Loucy (cell line): ENCODE data around the gene NEXN.

Source experiments
- H2AFZ ChIP-seq: fragments of 200-600 bp; sonication (generic); 2 replicates; pipeline ENCODE4 v1.6.0; 2016; ENCODE audit warnings: antibody characterized with exemption, mild to moderate bottlenecking, low read length, moderate library complexity
- H3F3A ChIP-seq: fragments of 200-600 bp; 2 replicates; pipeline ENCODE4 v1.6.0; 2016; ENCODE audit warnings: antibody characterized with exemption, low read depth, mild to moderate bottlenecking
- H3K27me3 ChIP-seq: fragments of 200-600 bp; sonication (generic); 2 replicates; pipeline ENCODE4 v1.6.1; 2014; ENCODE audit warnings: low read length, mild to moderate bottlenecking; ENCODE audit not compliant: insufficient read depth, poor library complexity, severe bottlenecking
- H3K36me3 ChIP-seq: fragments of 200-600 bp; sonication (generic); 2 replicates; pipeline ENCODE4 v1.6.1; 2016; ENCODE audit warnings: low read length; ENCODE audit not compliant: insufficient read depth
- H3K4me1 ChIP-seq: fragments of 200-600 bp; sonication (generic); 2 replicates; pipeline ENCODE4 v1.5.1; 2014; ENCODE audit warnings: low read length, mild to moderate bottlenecking; ENCODE audit not compliant: insufficient read depth, poor library complexity, severe bottlenecking
- H3K4me2 ChIP-seq: fragments of 200-600 bp; sonication (generic); 2 replicates; pipeline ENCODE4 v1.6.0; 2014; ENCODE audit warnings: antibody characterized with exemption, low read length, low read depth, mild to moderate bottlenecking; ENCODE audit not compliant: poor library complexity, severe bottlenecking
- H3K4me3 ChIP-seq: fragments of 200-600 bp; sonication (generic); 2 replicates; pipeline ENCODE4 v1.5.1; 2014; ENCODE audit warnings: low read length, mild to moderate bottlenecking, mixed read lengths; ENCODE audit not compliant: poor library complexity, severe bottlenecking
- H3K79me2 ChIP-seq: fragments of 200-600 bp; sonication (generic); 2 replicates; pipeline ENCODE4 v1.6.1; 2014; ENCODE audit warnings: low read length; ENCODE audit not compliant: insufficient read depth
- H3K9ac ChIP-seq: fragments of 200-600 bp; sonication (generic); 2 replicates; pipeline ENCODE4 v1.6.0; 2014; ENCODE audit warnings: mild to moderate bottlenecking, low read depth, low read length, moderate library complexity; ENCODE audit not compliant: poor library complexity, severe bottlenecking
- H3K9me2 ChIP-seq: fragments of 200-600 bp; sonication (generic); replicated peaks from 2 replicates; pipeline ENCODE4 v1.6.1; 2016; ENCODE audit warnings: low read depth, low read length, mixed read lengths
- H3K9me3 ChIP-seq: fragments of 200-600 bp; sonication (generic); 2 replicates; pipeline ENCODE4 v1.6.1; 2014; ENCODE audit warnings: mild to moderate bottlenecking, antibody characterized with exemption, low read length, low read depth; ENCODE audit not compliant: insufficient read depth
- H4K20me1 ChIP-seq: fragments of 200-600 bp; sonication (generic); 2 replicates; pipeline ENCODE4 v1.6.0; 2014; ENCODE audit warnings: antibody characterized with exemption, low read length, mild to moderate bottlenecking; ENCODE audit not compliant: insufficient read depth, poor library complexity, severe bottlenecking
- EZH2phosphoT487 ChIP-seq: fragments of 200-600 bp; IDR thresholded peaks from 2 replicates; pipeline ENCODE4 v1.6.1; 2018; ENCODE audit warnings: antibody characterized with exemption, mild to moderate bottlenecking, moderate library complexity, borderline replicate concordance
- TF ChIP-seq, protein P1 (sequence below): fragments of 200-600 bp; sonication (generic); conservative IDR thresholded peaks from 2 replicates; pipeline ENCODE4 v1.5.1; 2014; ENCODE audit warnings: mild to moderate bottlenecking, antibody characterized with exemption, low read length

NEXN gene

DNA sequence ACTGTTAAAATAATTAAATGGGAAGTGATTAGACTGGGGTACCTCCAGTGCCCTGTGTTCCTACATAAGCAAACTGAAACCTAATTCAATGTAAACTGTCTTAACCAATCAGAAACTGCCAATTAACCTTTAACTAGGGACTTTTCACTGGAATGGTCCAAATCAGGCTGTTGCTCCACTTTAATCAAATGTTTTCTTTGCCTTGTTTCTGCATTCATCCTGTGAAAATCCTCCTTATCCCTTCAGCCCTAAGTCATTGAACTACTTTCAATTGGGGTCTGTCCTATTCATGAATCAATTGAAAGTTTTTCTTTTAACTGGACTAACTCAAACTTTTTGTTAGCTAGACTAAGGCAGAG lies 95.6 kb downstream of the NEXN start:
- Histone ChIP-seq H3K27me3 (no peaks in the 10 kb centered on the region), H4K20me1 (peaks cover 22% of the 10 kb centered on the region), H3K79me2 (peaks cover 35% of the 10 kb centered on the region), H3K4me1 (peaks cover 19% of the 10 kb centered on the region), H2AFZ (no peak overlapping the region), H3K36me3 (no peaks in the 10 kb centered on the region), H3K4me3 (no peak overlapping the region), H3F3A (no peaks in the 10 kb centered on the region), H3K9me2 (no peaks in the 10 kb centered on the region), H3K4me2 (no peak overlapping the region), H3K9me3 (no peaks in the 10 kb centered on the region), H3K9ac (no peak overlapping the region)
- TF ChIP-seq, protein P1, sequence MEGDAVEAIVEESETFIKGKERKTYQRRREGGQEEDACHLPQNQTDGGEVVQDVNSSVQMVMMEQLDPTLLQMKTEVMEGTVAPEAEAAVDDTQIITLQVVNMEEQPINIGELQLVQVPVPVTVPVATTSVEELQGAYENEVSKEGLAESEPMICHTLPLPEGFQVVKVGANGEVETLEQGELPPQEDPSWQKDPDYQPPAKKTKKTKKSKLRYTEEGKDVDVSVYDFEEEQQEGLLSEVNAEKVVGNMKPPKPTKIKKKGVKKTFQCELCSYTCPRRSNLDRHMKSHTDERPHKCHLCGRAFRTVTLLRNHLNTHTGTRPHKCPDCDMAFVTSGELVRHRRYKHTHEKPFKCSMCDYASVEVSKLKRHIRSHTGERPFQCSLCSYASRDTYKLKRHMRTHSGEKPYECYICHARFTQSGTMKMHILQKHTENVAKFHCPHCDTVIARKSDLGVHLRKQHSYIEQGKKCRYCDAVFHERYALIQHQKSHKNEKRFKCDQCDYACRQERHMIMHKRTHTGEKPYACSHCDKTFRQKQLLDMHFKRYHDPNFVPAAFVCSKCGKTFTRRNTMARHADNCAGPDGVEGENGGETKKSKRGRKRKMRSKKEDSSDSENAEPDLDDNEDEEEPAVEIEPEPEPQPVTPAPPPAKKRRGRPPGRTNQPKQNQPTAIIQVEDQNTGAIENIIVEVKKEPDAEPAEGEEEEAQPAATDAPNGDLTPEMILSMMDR = no peak
- TF ChIP-seq EZH2phosphoT487 = no peak

DNA sequence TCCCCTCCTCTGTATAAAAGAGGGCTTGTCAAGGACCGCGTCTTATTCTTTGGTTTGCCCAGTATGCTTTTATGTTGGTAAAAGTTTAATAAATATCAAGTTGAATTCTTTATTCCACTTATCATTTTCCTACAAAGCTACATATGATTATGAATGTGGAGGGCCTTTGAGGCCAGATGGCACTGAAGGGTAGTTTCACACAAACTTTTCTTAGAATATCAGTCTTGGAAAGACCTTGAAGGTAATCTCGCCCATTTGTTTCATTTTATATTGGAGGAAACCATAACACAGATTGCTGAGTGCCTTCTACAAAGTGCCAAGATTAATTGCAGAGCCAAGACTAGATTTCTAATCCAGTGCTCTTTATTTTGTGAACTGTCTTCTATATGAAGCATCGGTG lies 96.2 kb downstream of the NEXN start:
- Histone ChIP-seq H4K20me1 (peaks cover 22% of the 10 kb centered on the region), H3K9me3 (no peaks in the 10 kb centered on the region), H3K4me3 (no peak overlapping the region), H3K4me1 (peaks cover 19% of the 10 kb centered on the region), H3K9me2 (no peaks in the 10 kb centered on the region), H3K79me2 (peaks cover 32% of the 10 kb centered on the region), H3K4me2 (no peak overlapping the region), H3F3A (no peaks in the 10 kb centered on the region), H3K9ac (no peak overlapping the region), H3K27me3 (no peaks in the 10 kb centered on the region), H2AFZ (no peak overlapping the region), H3K36me3 (no peaks in the 10 kb centered on the region)
- no peak for TF ChIP-seq EZH2phosphoT487
- TF ChIP-seq, protein P1 = no peak

DNA sequence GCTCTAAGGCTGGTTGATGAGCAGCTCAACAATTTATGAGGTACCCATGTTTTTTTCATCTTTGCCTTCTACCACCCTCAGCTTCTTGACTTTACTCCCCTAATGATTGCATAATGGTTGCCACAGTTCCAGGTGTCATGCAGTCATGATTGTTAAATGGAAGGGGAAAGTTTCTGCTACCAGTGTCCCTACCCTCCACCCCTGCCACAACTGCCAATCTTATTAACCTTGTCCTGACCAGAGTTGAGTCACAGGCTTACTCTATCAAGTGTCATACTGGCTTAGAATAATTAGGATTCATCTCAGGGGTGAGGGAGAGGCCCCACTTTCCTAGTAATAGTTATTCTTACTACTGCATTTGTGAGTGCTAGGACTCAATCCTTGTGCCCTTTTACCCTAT lies 98.4 kb downstream of the NEXN start:
- Histone ChIP-seq H3K9me2 (no peaks in the 10 kb centered on the region), H3K9me3 (no peaks in the 10 kb centered on the region), H3K36me3 (no peaks in the 10 kb centered on the region), H3K27me3 (no peaks in the 10 kb centered on the region), H4K20me1 (peaks cover 7% of the 10 kb centered on the region), H2AFZ (no peak overlapping the region), H3K4me1 (peaks cover 4% of the 10 kb centered on the region), H3K9ac (no peak overlapping the region), H3K4me3 (no peak overlapping the region), H3F3A (no peaks in the 10 kb centered on the region), H3K4me2 (no peak overlapping the region), H3K79me2 (peaks cover 11% of the 10 kb centered on the region; the same call in 1 of the 2 replicates)
- TF ChIP-seq, protein P1 = no peak
- TF ChIP-seq EZH2phosphoT487 = no peak
